HCT116 (cell line): ENCODE measurements around the gene SGSH. TPM values are rescaled to one million over a fixed set of nuclear protein-coding genes. Genes with fewer than 3 reads are reported as not detected.

Experiments used
- ATAC-seq: fragments of 200-7000 bp; cut with Tn5 transposase; 2 replicates; pipeline ENCODE4 v1.9.1; 2020; ENCODE audit warnings: mild to moderate bottlenecking, moderate library complexity
- BruUV-seq: library from RNA; stranded (reverse); fragments of 400-500 nt; replicated peaks from 2 replicates; lab custom pipeline; 2021; lab: Mats Ljungman, UMichigan
- CTCF ChIA-PET: fragments of 300-600 bp; sonication (Branson Sonifier 250); formaldehyde crosslinking; loops from one replicate; lab custom pipeline; 2021; ENCODE audit warnings: antibody characterized with exemption; lab: Charles Lee
- POLR2A ChIA-PET: fragments of 300-600, 350-600 bp; sonication (Branson Sonifier 250); formaldehyde crosslinking; loops from one replicate; lab custom pipeline; 2021; ENCODE audit warnings: antibody characterized with exemption; lab: Charles Lee
- RAD21 ChIA-PET, 2 experiments: fragments of 300-600 bp; sonication (Branson Sonifier 250); formaldehyde crosslinking; loops; one replicate each; lab custom pipeline; 2023; ENCODE audit warnings: low total read pairs in 2 of 2; ENCODE audit not compliant: uncharacterized antibody in 2 of 2, unreplicated experiment in 2 of 2, low non-redundant PET in 1 of 2; lab: Charles Lee
- DNase-seq: peaks from one replicate; pipeline ENCODE4 v3.0.0-alpha.2; 2010; ENCODE audit warnings: low read depth, low spot score
- H2AFZ ChIP-seq: fragments of 200-600 bp; shearing (Covaris generic), sonication (generic); 2 replicates; pipeline ENCODE4 v1.6.1; 2017; ENCODE audit warnings: low read depth, mixed run types, mixed read lengths, antibody characterized with exemption, low read length; ENCODE audit not compliant: poor library complexity, severe bottlenecking
- H3K27ac ChIP-seq: 2 replicates; pipeline ENCODE4 v1.5.1; 2012; ENCODE audit warnings: low read depth, low read length
- H3K27me3 ChIP-seq: fragments of 200-600 bp; sonication (generic); 2 replicates; pipeline ENCODE4 v1.6.1; 2016; ENCODE audit warnings: mixed run types, low read length, mixed read lengths; ENCODE audit not compliant: insufficient read depth
- H3K36me3 ChIP-seq, 2 experiments: fragments of 200-500 bp in 1 of 2; fragments of 200-600 bp in 1 of 2; sonication (Bioruptor generic) in 1 of 2; sonication (generic) in 1 of 2; 2 replicates each; pipeline versions ENCODE4 v1.5.1 to v1.6.1; 2014 to 2016; ENCODE audit warnings: low read length in 2 of 2, inconsistent platforms in 1 of 2, mixed read lengths in 1 of 2, mixed run types in 1 of 2; ENCODE audit not compliant: insufficient read depth in 2 of 2, control insufficient read depth in 1 of 2
- H3K4me1 ChIP-seq, 2 experiments: fragments of 200-600 bp in 1 of 2; sonication (generic) in 1 of 2; 2 replicates each; pipeline versions ENCODE4 v1.5.1 to v1.6.1; 2012 to 2017; ENCODE audit warnings: low read length in 2 of 2, inconsistent platforms in 1 of 2, mild to moderate bottlenecking in 1 of 2, mixed read lengths in 1 of 2, mixed run types in 1 of 2, moderate library complexity in 1 of 2; ENCODE audit not compliant: insufficient read depth in 2 of 2, control insufficient read depth in 1 of 2
- H3K4me2 ChIP-seq: fragments of 200-600 bp; sonication (generic); 2 replicates; pipeline ENCODE4 v1.6.1; 2017; ENCODE audit warnings: mixed run types, low read length, mixed read lengths
- H3K4me3 ChIP-seq, 2 experiments: fragments of 200-600 bp in 1 of 2; sonication (generic) in 1 of 2; replicated peaks in 1 of 2; 2 replicates each; pipeline ENCODE4 v1.5.1; 2011 to 2016; ENCODE audit warnings: low read length in 2 of 2, control low read depth in 1 of 2, low read depth in 1 of 2, mild to moderate bottlenecking in 1 of 2, mixed read lengths in 1 of 2, mixed run types in 1 of 2
- H3K79me2 ChIP-seq: fragments of 200-600 bp; sonication (generic); 2 replicates; pipeline ENCODE4 v1.6.1; 2017; ENCODE audit warnings: mild to moderate bottlenecking, mixed run types, low read length, moderate library complexity, mixed read lengths; ENCODE audit not compliant: insufficient read depth
- H3K9ac ChIP-seq: fragments of 200-600 bp; sonication (generic); 2 replicates; pipeline ENCODE4 v1.6.1; 2016; ENCODE audit warnings: low read length, mixed read lengths
- H3K9me2 ChIP-seq: fragments of 200-600 bp; sonication (generic), shearing (Covaris generic); 2 replicates; pipeline ENCODE4 v1.6.1; 2017; ENCODE audit warnings: mixed run types, mild to moderate bottlenecking, moderate library complexity; ENCODE audit not compliant: insufficient read depth
- H3K9me3 ChIP-seq, 2 experiments: fragments of 200-500 bp in 1 of 2; fragments of 200-600 bp in 1 of 2; sonication (Bioruptor generic) in 1 of 2; sonication (generic) in 1 of 2; 2 replicates each; pipeline ENCODE4 v1.6.1; 2014 to 2017; ENCODE audit warnings: low read length in 2 of 2, mixed read lengths in 2 of 2, inconsistent platforms in 1 of 2, low read depth in 1 of 2, mild to moderate bottlenecking in 1 of 2, mixed run types in 1 of 2, moderate library complexity in 1 of 2; ENCODE audit not compliant: control insufficient read depth in 1 of 2, insufficient read depth in 1 of 2
- H4K20me1 ChIP-seq: fragments of 200-600 bp; sonication (generic), shearing (Covaris generic); 2 replicates; pipeline ENCODE4 v1.6.1; 2017; ENCODE audit warnings: mixed run types, mild to moderate bottlenecking, moderate library complexity; ENCODE audit not compliant: insufficient read depth
- CEBPB ChIP-seq: IDR thresholded peaks from 2 replicates; pipeline ENCODE4 v1.6.1; 2012; ENCODE audit warnings: low read depth
- JUND ChIP-seq: IDR thresholded peaks from 2 replicates; pipeline ENCODE4 v1.6.1; 2012
- SRF ChIP-seq: IDR thresholded peaks from 2 replicates; pipeline ENCODE4 v1.6.1; 2012; ENCODE audit warnings: low read depth
- ZNF274 ChIP-seq: fragments of 200-500 bp; sonication (Bioruptor generic); IDR thresholded peaks from 2 replicates; pipeline ENCODE4 v1.6.1; 2014; ENCODE audit warnings: mild to moderate bottlenecking, low read depth, low read length, inconsistent platforms
- intact Hi-C: fragments of 100-400 bp; cut with micrococcal nuclease; formaldehyde crosslinking; loops from 2 replicates; pipeline ENCODE4 v1.10.0; 2022
- total RNA-seq: library from RNA; stranded (reverse); gene quantifications from one replicate; pipeline ENCODE4 v1.2.1, GENCODE V29; 2021; ENCODE audit not compliant: unreplicated experiment
- TF ChIP-seq, protein P1 (sequence below): IDR thresholded peaks from 2 replicates; pipeline ENCODE4 v1.6.1; 2011; ENCODE audit warnings: mild to moderate bottlenecking, low read length, moderate library complexity; ENCODE audit not compliant: insufficient replicate concordance; ENCODE audit errors: extremely low read depth

SGSH gene
- total RNA-seq, 1 experiment from 2014 or later, result 34.4 TPM

DNA sequence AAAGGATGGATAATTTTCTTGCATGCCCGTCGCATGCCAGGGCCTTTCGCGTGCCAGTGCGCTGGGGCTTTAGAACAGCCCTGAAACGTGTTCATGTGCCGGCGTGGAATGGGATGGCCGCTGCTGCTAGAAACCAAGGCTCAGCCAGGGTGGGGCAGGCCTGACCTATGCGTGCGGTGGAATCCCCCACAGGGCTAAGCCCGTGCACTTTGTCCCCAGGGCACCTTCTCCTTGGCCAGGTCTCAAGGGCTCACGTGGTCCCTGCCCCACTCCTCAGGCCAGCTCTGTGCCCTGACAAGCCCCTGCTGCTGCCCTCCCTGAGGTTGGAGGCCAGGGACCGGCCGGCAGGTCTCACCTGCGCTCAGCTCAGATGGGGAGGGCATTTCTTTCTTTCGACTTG, 27.4 kb upstream of the SGSH start:
- CTCF ChIA-PET, result no interaction called here

GRCh38 chr17:80246726-80247125, 26.6 kb upstream of the SGSH start:
- H3K9me3 ChIP-seq, result no peaks in the 10 kb centered on the region
- no peak overlapping the region for H3K4me2 ChIP-seq
- DNase-seq (no peak), ATAC-seq (no peak)
- ChIA-PET CTCF (no interaction called here), POLR2A (no interaction called here)
- H3K9ac ChIP-seq, result no peak overlapping the region
- no peaks in the 10 kb centered on the region for H3K27me3 ChIP-seq
- no peaks in the 10 kb centered on the region for H3K36me3 ChIP-seq
- no peaks in the 10 kb centered on the region for H3K79me2 ChIP-seq
- no peaks in the 10 kb centered on the region for H4K20me1 ChIP-seq
- H3K4me1 ChIP-seq, result peaks cover 0 to 5% of the 10 kb centered on the region in 2 experiments; a peak in 1 of 4 replicates
- TF ChIP-seq ZNF274 (no peak), CEBPB (no peak), SRF (no peak)
- TF ChIP-seq, all 23 proteins: peak for 0
- Histone ChIP-seq H3K9me2 (no peaks in the 10 kb centered on the region), H2AFZ (no peak overlapping the region), H3K27ac (no peak overlapping the region), H3K4me3 (no peak overlapping the region)
- RAD21 ChIA-PET, result no interaction called here
- BruUV-seq, result no TSS peak
- intact Hi-C loops, result no loop called here

More for the DNA sequence above, 27.4 kb upstream of the SGSH start:
- POLR2A ChIA-PET, result no interaction called here
- Histone ChIP-seq H3K36me3 (no peaks in the 10 kb centered on the region), H3K4me1 (peaks cover 0 to 6% of the 10 kb centered on the region in 2 experiments; a peak in 2 of 4 replicates), H4K20me1 (no peaks in the 10 kb centered on the region), H3K4me2 (no peak overlapping the region), H3K9me3 (no peaks in the 10 kb centered on the region), H2AFZ (no peak overlapping the region), H3K9me2 (no peaks in the 10 kb centered on the region), H3K79me2 (no peaks in the 10 kb centered on the region), H3K27me3 (no peaks in the 10 kb centered on the region), H3K27ac (no peak overlapping the region), H3K4me3 (no peak overlapping the region), H3K9ac (no peak overlapping the region)
- no peak for DNase-seq
- TF ChIP-seq JUND, result no peak
- TF ChIP-seq, protein P1, sequence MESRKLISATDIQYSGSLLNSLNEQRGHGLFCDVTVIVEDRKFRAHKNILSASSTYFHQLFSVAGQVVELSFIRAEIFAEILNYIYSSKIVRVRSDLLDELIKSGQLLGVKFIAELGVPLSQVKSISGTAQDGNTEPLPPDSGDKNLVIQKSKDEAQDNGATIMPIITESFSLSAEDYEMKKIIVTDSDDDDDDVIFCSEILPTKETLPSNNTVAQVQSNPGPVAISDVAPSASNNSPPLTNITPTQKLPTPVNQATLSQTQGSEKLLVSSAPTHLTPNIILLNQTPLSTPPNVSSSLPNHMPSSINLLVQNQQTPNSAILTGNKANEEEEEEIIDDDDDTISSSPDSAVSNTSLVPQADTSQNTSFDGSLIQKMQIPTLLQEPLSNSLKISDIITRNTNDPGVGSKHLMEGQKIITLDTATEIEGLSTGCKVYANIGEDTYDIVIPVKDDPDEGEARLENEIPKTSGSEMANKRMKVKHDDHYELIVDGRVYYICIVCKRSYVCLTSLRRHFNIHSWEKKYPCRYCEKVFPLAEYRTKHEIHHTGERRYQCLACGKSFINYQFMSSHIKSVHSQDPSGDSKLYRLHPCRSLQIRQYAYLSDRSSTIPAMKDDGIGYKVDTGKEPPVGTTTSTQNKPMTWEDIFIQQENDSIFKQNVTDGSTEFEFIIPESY, result no peak
- RAD21 ChIA-PET, result no interaction called here
- no TSS peak for BruUV-seq
- intact Hi-C loops, result no loop called here
- no peak for ATAC-seq
